Measurements from ENCODE around the gene PPP1R12B. TPM values are rescaled to one million over a fixed set of nuclear protein-coding genes. Genes with fewer than 3 reads are reported as not detected.

Gene PPP1R12B
- total RNA-seq, 1 experiment from 2014 or later = 13.1 TPM

DNA sequence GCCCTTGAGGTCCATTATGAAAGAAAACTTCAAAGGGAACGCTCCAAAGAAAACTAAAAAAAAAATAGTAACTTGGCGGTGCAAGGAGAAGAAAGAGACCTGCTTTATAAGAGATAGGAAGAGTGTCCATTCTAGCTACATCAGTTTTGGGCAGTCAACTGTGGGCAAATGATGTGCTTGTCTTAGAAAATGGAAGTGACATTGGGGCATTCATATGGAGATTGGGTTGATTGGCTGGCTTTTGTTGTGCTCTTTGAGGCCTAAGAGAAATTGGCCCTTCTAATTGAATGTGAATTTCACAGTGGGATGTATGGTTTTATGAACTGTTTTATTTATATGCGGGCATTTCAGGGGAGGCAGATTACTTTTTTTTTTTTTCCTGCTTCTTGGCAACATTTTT lies 13.2 kb downstream of the PPP1R12B start:
- no peak for TF ChIP-seq SIN3A (IDR thresholded peaks at IDR 0.05; ENCODE audit: borderline replicate concordance, insufficient read depth, low read depth, low read length)
- no peak for TF ChIP-seq CTCF (IDR thresholded peaks at IDR 0.05)
- TF ChIP-seq TCF7L2 (IDR thresholded peaks at IDR 0.05; ENCODE audit: low read depth, low read length) = no peak
- TF ChIP-seq POLR2AphosphoS5 (IDR thresholded peaks at IDR 0.05; ENCODE audit: low read depth, low read length) = no peak
- TF ChIP-seq, protein P1, sequence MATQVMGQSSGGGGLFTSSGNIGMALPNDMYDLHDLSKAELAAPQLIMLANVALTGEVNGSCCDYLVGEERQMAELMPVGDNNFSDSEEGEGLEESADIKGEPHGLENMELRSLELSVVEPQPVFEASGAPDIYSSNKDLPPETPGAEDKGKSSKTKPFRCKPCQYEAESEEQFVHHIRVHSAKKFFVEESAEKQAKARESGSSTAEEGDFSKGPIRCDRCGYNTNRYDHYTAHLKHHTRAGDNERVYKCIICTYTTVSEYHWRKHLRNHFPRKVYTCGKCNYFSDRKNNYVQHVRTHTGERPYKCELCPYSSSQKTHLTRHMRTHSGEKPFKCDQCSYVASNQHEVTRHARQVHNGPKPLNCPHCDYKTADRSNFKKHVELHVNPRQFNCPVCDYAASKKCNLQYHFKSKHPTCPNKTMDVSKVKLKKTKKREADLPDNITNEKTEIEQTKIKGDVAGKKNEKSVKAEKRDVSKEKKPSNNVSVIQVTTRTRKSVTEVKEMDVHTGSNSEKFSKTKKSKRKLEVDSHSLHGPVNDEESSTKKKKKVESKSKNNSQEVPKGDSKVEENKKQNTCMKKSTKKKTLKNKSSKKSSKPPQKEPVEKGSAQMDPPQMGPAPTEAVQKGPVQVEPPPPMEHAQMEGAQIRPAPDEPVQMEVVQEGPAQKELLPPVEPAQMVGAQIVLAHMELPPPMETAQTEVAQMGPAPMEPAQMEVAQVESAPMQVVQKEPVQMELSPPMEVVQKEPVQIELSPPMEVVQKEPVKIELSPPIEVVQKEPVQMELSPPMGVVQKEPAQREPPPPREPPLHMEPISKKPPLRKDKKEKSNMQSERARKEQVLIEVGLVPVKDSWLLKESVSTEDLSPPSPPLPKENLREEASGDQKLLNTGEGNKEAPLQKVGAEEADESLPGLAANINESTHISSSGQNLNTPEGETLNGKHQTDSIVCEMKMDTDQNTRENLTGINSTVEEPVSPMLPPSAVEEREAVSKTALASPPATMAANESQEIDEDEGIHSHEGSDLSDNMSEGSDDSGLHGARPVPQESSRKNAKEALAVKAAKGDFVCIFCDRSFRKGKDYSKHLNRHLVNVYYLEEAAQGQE (IDR thresholded peaks at IDR 0.05; ENCODE audit: insufficient read depth in 1 of 2, low read depth in 2 of 2, low read length in 1 of 2) = no peak
- Histone ChIP-seq H3K9me3 (ENCODE audit: control insufficient read depth, insufficient read depth, low read depth, low read length) (no peaks in the 10 kb centered on the region), H3K4me1 (ENCODE audit: control insufficient read depth, insufficient read depth, low read length) (no peaks in the 10 kb centered on the region), H3K4me3 (ENCODE audit: low read depth in 2 of 2, low read length in 2 of 2) (no peak overlapping the region), H3K36me3 (ENCODE audit: control insufficient read depth, insufficient read depth, low read length) (no peaks in the 10 kb centered on the region), H3K27me3 (ENCODE audit: control insufficient read depth, insufficient read depth, low read length) (no peaks in the 10 kb centered on the region), H3K27ac (ENCODE audit: low read length) (no peak overlapping the region)
- DNase-seq (ENCODE audit: low read depth, low spot score) (no peak), ATAC-seq (no peak)
- in situ Hi-C loops (cut with HindIII; ENCODE audit: low pct_unique_long_range_greater_than_20kb, low sequenced_read_pairs) (no loop called here), intact Hi-C loops (cut with micrococcal nuclease; ENCODE audit: unreplicated experiment) (no loop called here)
- POLR2A ChIA-PET = no interaction called here
- BruUV-seq (replicated peaks) = TSS peak; percentile 21
- CTCF ChIA-PET = no interaction called here

DNA sequence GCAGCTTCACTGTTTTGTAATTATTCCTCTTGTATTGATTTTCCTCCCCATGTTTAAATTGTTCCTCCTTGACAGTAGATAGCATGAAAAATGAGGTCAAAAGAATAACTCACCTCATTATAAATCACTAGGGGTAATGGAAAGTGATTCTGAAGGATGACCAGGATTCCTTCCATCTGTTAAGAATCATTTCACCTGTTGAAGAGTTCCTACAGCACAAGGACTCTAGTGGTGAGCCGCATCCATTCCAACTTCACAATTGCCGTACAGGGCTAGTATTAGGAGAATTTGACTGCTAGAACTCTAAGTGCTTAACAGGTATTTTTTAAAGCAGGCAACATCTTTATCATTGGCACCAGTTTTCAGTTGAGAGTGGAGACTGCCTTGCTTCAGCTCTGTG lies 13.7 kb downstream of the PPP1R12B start:
- H3K4me3 ChIP-seq (ENCODE audit: low read depth in 2 of 2, low read length in 2 of 2) = no peak overlapping the region
- no peaks in the 10 kb centered on the region for H3K9me3 ChIP-seq (ENCODE audit: control insufficient read depth, insufficient read depth, low read depth, low read length)
- no peak overlapping the region for H3K27ac ChIP-seq (ENCODE audit: low read length)
- no peaks in the 10 kb centered on the region for H3K4me1 ChIP-seq (ENCODE audit: control insufficient read depth, insufficient read depth, low read length)
- ATAC-seq (no peak), DNase-seq (ENCODE audit: low read depth, low spot score) (no peak)
- POLR2A ChIA-PET = no interaction called here
- intact Hi-C loops (cut with micrococcal nuclease; ENCODE audit: unreplicated experiment) (no loop called here), in situ Hi-C loops (cut with HindIII; ENCODE audit: low pct_unique_long_range_greater_than_20kb, low sequenced_read_pairs) (no loop called here)
- TF ChIP-seq, protein P1 (IDR thresholded peaks at IDR 0.05; ENCODE audit: insufficient read depth in 1 of 2, low read depth in 2 of 2, low read length in 1 of 2) = no peak
- TF ChIP-seq CTCF (IDR thresholded peaks at IDR 0.05) (no peak), SIN3A (IDR thresholded peaks at IDR 0.05; ENCODE audit: borderline replicate concordance, insufficient read depth, low read depth, low read length) (no peak)
- CTCF ChIA-PET = no interaction called here
- no peaks in the 10 kb centered on the region for H3K27me3 ChIP-seq (ENCODE audit: control insufficient read depth, insufficient read depth, low read length)
- BruUV-seq (replicated peaks) = no TSS peak
- H3K36me3 ChIP-seq (ENCODE audit: control insufficient read depth, insufficient read depth, low read length) = no peaks in the 10 kb centered on the region

Measured in Panc1 (cell line).